ENCODE data around the gene TRIM71.

Gene TRIM71

DNA sequence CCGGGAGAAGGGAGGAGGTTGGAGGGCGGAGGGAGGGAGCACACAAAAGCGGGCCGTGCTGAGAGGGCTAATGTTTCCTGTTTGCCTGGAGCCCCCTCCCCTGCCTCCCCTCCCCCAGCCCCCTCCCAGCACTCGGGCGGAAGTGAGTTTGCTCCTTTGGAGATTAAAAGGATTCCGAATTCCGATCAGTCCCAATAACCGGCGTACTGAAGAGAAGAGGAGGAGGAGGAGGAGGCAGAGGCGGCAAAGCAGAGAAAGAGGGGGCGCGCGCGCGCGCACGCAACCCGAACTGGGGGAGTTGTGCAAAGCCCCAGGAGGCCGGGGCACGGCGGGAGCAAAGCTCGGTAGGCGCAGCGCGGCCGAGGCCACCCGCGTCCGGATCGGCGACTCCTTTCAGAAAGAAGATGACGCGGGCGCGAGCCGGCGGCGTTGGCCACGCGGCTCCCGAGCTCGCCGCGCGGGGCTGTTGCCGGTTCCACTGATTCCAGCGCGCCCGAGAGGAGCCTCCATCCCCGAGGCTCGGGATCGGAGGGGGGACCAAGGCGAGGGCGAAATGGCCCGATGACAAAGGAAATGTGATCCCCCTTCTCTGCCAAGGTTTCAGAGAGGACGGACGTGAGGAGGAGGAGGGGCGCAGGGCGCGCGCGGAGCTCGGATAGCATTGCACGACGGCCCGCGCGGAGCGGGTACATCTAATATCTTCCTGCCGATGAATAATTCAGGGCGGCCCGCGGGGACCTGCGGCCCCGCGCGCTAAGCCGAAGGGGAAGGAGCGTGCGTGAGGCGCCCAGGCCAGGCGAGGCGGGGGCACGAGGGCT lies 1.1 kb upstream of the TRIM71 start:
- no peak for TF ChIP-seq CTCF (IDR thresholded peaks at IDR 0.05; ENCODE audit: control insufficient read depth, extremely low read depth, insufficient read depth)
- no peak for DNase-seq (ENCODE audit: low read depth)
- H3K4me3 ChIP-seq (ENCODE audit: low read depth, low read length), result no peak overlapping the region

DNA sequence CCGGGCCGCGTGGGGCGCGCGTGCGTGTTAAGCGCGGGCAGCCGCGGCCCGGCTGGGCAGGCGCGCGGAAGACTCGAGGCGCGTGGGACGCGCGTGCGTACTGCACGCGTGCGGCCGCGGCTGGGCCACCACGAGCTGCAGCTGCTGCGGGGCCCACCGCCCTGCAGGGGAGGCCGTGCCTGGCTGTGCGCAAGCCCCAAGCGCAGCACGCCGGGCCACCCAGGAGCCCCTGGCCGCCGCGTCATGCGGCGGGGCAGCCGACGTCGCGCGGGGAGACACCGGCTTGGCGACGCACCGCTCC lies 590 bp upstream of the TRIM71 start:
- no peak overlapping the region for H3K4me3 ChIP-seq (ENCODE audit: low read depth, low read length)
- TF ChIP-seq CTCF (IDR thresholded peaks at IDR 0.05; ENCODE audit: control insufficient read depth, extremely low read depth, insufficient read depth), result no peak
- no peak for DNase-seq (ENCODE audit: low read depth)

GRCh38 chr3:32818229-32818969 lies 602 bp downstream of the TRIM71 start:
- H3K4me3 ChIP-seq (ENCODE audit: low read depth, low read length), result no peak overlapping the region
- DNase-seq (ENCODE audit: low read depth), result no peak
- TF ChIP-seq CTCF (IDR thresholded peaks at IDR 0.05; ENCODE audit: control insufficient read depth, extremely low read depth, insufficient read depth), result no peak

GRCh38 chr3:32818970-32819511 lies 1.2 kb downstream of the TRIM71 start:
- no peak for DNase-seq (ENCODE audit: low read depth)
- no peak for TF ChIP-seq CTCF (IDR thresholded peaks at IDR 0.05; ENCODE audit: control insufficient read depth, extremely low read depth, insufficient read depth)
- H3K4me3 ChIP-seq (ENCODE audit: low read depth, low read length), result no peak overlapping the region

GRCh38 chr3:32819551-32820348 lies 2.0 kb downstream of the TRIM71 start:
- DNase-seq (ENCODE audit: low read depth), result no peak
- no peak overlapping the region for H3K4me3 ChIP-seq (ENCODE audit: low read depth, low read length)
- TF ChIP-seq CTCF (IDR thresholded peaks at IDR 0.05; ENCODE audit: control insufficient read depth, extremely low read depth, insufficient read depth), result no peak

- no peak overlapping the region for H3K4me3 ChIP-seq (ENCODE audit: low read depth, low read length)
- no peak for TF ChIP-seq CTCF (IDR thresholded peaks at IDR 0.05; ENCODE audit: control insufficient read depth, extremely low read depth, insufficient read depth)
- DNase-seq (ENCODE audit: low read depth), result no peak
Observed at GRCh38 chr3:32820430-32820829, 2.6 kb downstream of the TRIM71 start.

All from LNCaP clone FGC (cell line).